IMR-90 (cell line): Measurements from ENCODE around the gene CDC45. TPM values are rescaled to one million over a fixed set of nuclear protein-coding genes. Genes with fewer than 3 reads are reported as not detected.

Source experiments
- ATAC-seq: fragments of 200-7000 bp; cut with Tn5 transposase; 2 replicates; pipeline ENCODE4 v1.9.1; 2020; ENCODE audit warnings: low read depth, mild to moderate bottlenecking, moderate library complexity
- BruUV-seq: library from RNA; stranded (reverse); fragments of 400-500 nt; replicated peaks from 2 replicates; lab custom pipeline; 2021; lab: Mats Ljungman, UMichigan
- CTCF ChIA-PET: fragments of 300-600 bp; formaldehyde crosslinking; extraction: SDS; loops from one replicate; lab custom pipeline; 2021; ENCODE audit warnings: antibody characterized with exemption; lab: Yijun Ruan, JAX
- POLR2A ChIA-PET: fragments of 300-600 bp; sonication (Branson Sonifier 250); formaldehyde crosslinking; loops from one replicate; lab custom pipeline; 2022; ENCODE audit warnings: antibody characterized with exemption; ENCODE audit not compliant: unreplicated experiment; lab: Charles Lee
- DNase-seq: peaks from one replicate; pipeline ENCODE4 v3.0.0; 2013
- H2AFZ ChIP-seq: replicated peaks from 2 replicates; pipeline ENCODE3; 2013; ENCODE audit warnings: low read length, mild to moderate bottlenecking; ENCODE audit not compliant: poor library complexity
- H2AK5ac ChIP-seq: 2 replicates; pipeline ENCODE4 v1.6.1; 2013; ENCODE audit warnings: low read depth, low read length, inconsistent platforms
- H2AK9ac ChIP-seq: replicated peaks from 2 replicates; pipeline ENCODE3; 2013; ENCODE audit warnings: mild to moderate bottlenecking, low read depth, low read length, moderate library complexity; ENCODE audit not compliant: poor library complexity
- H2BK120ac ChIP-seq: 2 replicates; pipeline ENCODE4 v1.6.1; 2013; ENCODE audit warnings: low read depth, low read length, inconsistent platforms
- H2BK15ac ChIP-seq: 3 replicates; pipeline ENCODE4 v1.6.1; 2013; ENCODE audit warnings: low read depth, low read length, inconsistent platforms
- H2BK20ac ChIP-seq: 2 replicates; pipeline ENCODE4 v1.6.1; 2013; ENCODE audit warnings: low read depth, mild to moderate bottlenecking, inconsistent platforms, low read length, moderate library complexity
- H2BK5ac ChIP-seq: 2 replicates; pipeline ENCODE4 v1.6.1; 2013; ENCODE audit warnings: mild to moderate bottlenecking, low read depth, low read length, inconsistent platforms; ENCODE audit not compliant: poor library complexity, severe bottlenecking
- H3K14ac ChIP-seq: replicated peaks from 2 replicates; pipeline ENCODE4 v1.6.1; 2013; ENCODE audit warnings: low read depth, low read length, inconsistent platforms
- H3K18ac ChIP-seq: 2 replicates; pipeline ENCODE4 v1.6.1; 2013; ENCODE audit warnings: low read depth, low read length, control low read depth
- H3K23ac ChIP-seq: 2 replicates; pipeline ENCODE4 v1.6.1; 2013; ENCODE audit warnings: low read depth, low read length, inconsistent platforms
- H3K27ac ChIP-seq: 2 replicates; pipeline ENCODE4 v1.5.1; 2013; ENCODE audit warnings: mild to moderate bottlenecking, control low read depth, low read length; ENCODE audit not compliant: insufficient read depth
- H3K27me3 ChIP-seq: 2 replicates; pipeline ENCODE4 v1.6.1; 2013; ENCODE audit warnings: low read length; ENCODE audit not compliant: control insufficient read depth, insufficient read depth
- H3K36me3 ChIP-seq: 2 replicates; pipeline ENCODE4 v1.6.1; 2013; ENCODE audit warnings: low read length, mixed read lengths; ENCODE audit not compliant: control insufficient read depth, insufficient read depth
- H3K4ac ChIP-seq: 2 replicates; pipeline ENCODE4 v1.6.1; 2013; ENCODE audit warnings: low read depth, low read length, inconsistent platforms
- H3K4me1 ChIP-seq: 2 replicates; pipeline ENCODE4 v1.6.1; 2013; ENCODE audit warnings: low read length, mixed read lengths; ENCODE audit not compliant: control insufficient read depth, insufficient read depth
- H3K4me2 ChIP-seq: 2 replicates; pipeline ENCODE4 v1.6.1; 2013; ENCODE audit warnings: low read depth, mild to moderate bottlenecking, control low read depth, low read length, moderate library complexity
- H3K4me3 ChIP-seq: 2 replicates; pipeline ENCODE4 v1.5.1; 2013; ENCODE audit warnings: low read depth, mild to moderate bottlenecking, control low read depth, low read length, moderate library complexity; ENCODE audit not compliant: insufficient read depth
- H3K56ac ChIP-seq: 2 replicates; pipeline ENCODE4 v1.6.1; 2013; ENCODE audit warnings: low read length, inconsistent platforms; ENCODE audit not compliant: insufficient read depth; ENCODE audit errors: extremely low read depth
- H3K79me1 ChIP-seq, 2 experiments: 2 replicates each; pipeline ENCODE4 v1.6.1; 2013; ENCODE audit warnings: low read length in 2 of 2, inconsistent platforms in 1 of 2, low read depth in 1 of 2
- H3K9ac ChIP-seq: 2 replicates; pipeline ENCODE4 v1.6.1; 2013; ENCODE audit warnings: low read depth, low read length, control low read depth
- H3K9me1 ChIP-seq: 2 replicates; pipeline ENCODE4 v1.6.1; 2013; ENCODE audit warnings: low read length, inconsistent platforms; ENCODE audit not compliant: insufficient read depth
- H3K9me3 ChIP-seq: 2 replicates; pipeline ENCODE4 v1.6.1; 2013; ENCODE audit warnings: low read length; ENCODE audit not compliant: control insufficient read depth, insufficient read depth
- H4K20me1 ChIP-seq: 2 replicates; pipeline ENCODE4 v1.6.1; 2013; ENCODE audit warnings: low read length, inconsistent platforms; ENCODE audit not compliant: insufficient read depth
- H4K5ac ChIP-seq: 2 replicates; pipeline ENCODE4 v1.6.1; 2013; ENCODE audit warnings: mild to moderate bottlenecking, low read depth, low read length, control low read depth
- H4K8ac ChIP-seq, 2 experiments: 2 replicates each; pipeline ENCODE4 v1.6.1; 2013; ENCODE audit warnings: low read depth in 2 of 2, low read length in 2 of 2, control low read depth in 1 of 2, inconsistent platforms in 1 of 2
- H4K91ac ChIP-seq: 2 replicates; pipeline ENCODE4 v1.6.1; 2013; ENCODE audit warnings: low read depth, low read length, inconsistent platforms; ENCODE audit not compliant: insufficient read depth
- CHD1 ChIP-seq: IDR thresholded peaks from 2 replicates; pipeline ENCODE4 v1.6.1; 2012; ENCODE audit warnings: low read depth, low read length, improper control_type of control experiment
- SMC3 ChIP-seq: fragments of 150-350 bp; IDR thresholded peaks from 2 replicates; pipeline ENCODE4 v1.6.1; 2016; ENCODE audit warnings: low read depth, mild to moderate bottlenecking, antibody characterized with exemption, low read length, moderate library complexity
- WGBS, 2 experiments: methylation state at CpG; one replicate each; pipeline versions ENCODE4 v1.1.5 to v1.1.7; 2013; ENCODE audit warnings: missing lambda C conversion rate in 2 of 2; ENCODE audit not compliant: insufficient read length in 1 of 2; ENCODE audit errors: extremely low coverage in 2 of 2; 5-methylcytosine and 5-hydroxymethylcytosine counted together
- dilution Hi-C: fragments of 300-500 bp; cut with HindIII; formaldehyde crosslinking; loops from one replicate; pipeline ENCODE4 v1.14.3; 2018; ENCODE audit warnings: low sequenced_read_pairs; ENCODE audit not compliant: unreplicated experiment
- in situ Hi-C: fragments of 300-500 bp; cut with MboI; formaldehyde crosslinking; loops from 3 replicates; pipeline ENCODE4 v1.14.3; 2019; ENCODE audit warnings: low sequenced_read_pairs, inconsistent platforms, mixed read lengths
- intact Hi-C: fragments of 100-400 bp; cut with micrococcal nuclease; formaldehyde crosslinking; loops from 2 replicates; pipeline ENCODE4 v1.10.0; 2022
- polyA plus RNA-seq, 3 experiments: library from polyadenylated mRNA; depleted of rRNA; stranded (reverse); fragments of >200 nt; gene quantifications; 2 replicates each; pipeline ENCODE4 v1.2.3, GENCODE V29; 2012; ENCODE audit warnings: low replicate concordance in 1 of 3
- total RNA-seq: library from RNA; depleted of rRNA; stranded (reverse); fragments of >200 nt; gene quantifications from 2 replicates; pipeline ENCODE4 v1.2.3, GENCODE V29; 2012
- TF ChIP-seq, protein P1 (sequence below): fragments of 150-350 bp; IDR thresholded peaks from 2 replicates; pipeline ENCODE4 v1.6.1; 2016; ENCODE audit warnings: low read depth, mild to moderate bottlenecking, low read length, moderate library complexity, borderline replicate concordance

CDC45 gene
- total and polyA plus RNA-seq, 2 of the 4 experiments (the other 2 are of a cell fraction): 22.7 to 44.6 TPM

GRCh38 chr22:19488285-19488684 lies 8.6 kb downstream of the CDC45 start:
- ChIA-PET CTCF (interaction anchor here (0.6 kb wide), 1 partner anchor 27 kb away, joined by 5 read pairs; no protein-coding TSS in a partner anchor), POLR2A (no interaction called here)
- Histone ChIP-seq H3K9me1 (0 out of 2 replicates have a peak, but pooled peaks cover 3% of the 10 kb centered on the region), H4K8ac (no peak overlapping the region), H3K4me3 (no peak overlapping the region), H3K9ac (no peak overlapping the region), H2BK15ac (no peak overlapping the region), H3K36me3 (no peaks in the 10 kb centered on the region; the same call in 1 of the 2 replicates), H3K79me1 (peaks cover 0 to 9% of the 10 kb centered on the region in 2 experiments; a peak in 2 of 4 replicates), H2AK5ac (no peak overlapping the region), H3K4me2 (no peak overlapping the region), H4K5ac (no peak overlapping the region), H3K14ac (no peak overlapping the region), H3K23ac (no peak overlapping the region), H3K56ac (no peak overlapping the region), H3K4ac (no peak overlapping the region), H3K4me1 (peaks cover 3% of the 10 kb centered on the region), H2AK9ac (no peak overlapping the region), H3K27me3 (no peaks in the 10 kb centered on the region), H3K27ac (no peak overlapping the region), H3K18ac (no peak overlapping the region), H2BK5ac (no peak overlapping the region), H2BK20ac (no peak overlapping the region), H3K9me3 (no peaks in the 10 kb centered on the region), H4K20me1 (no peaks in the 10 kb centered on the region), H4K91ac (no peak overlapping the region), H2BK120ac (no peak overlapping the region), H2AFZ (no peak overlapping the region)
- dilution Hi-C loops (no loop called here), in situ Hi-C loops (no loop called here), intact Hi-C loops (no loop called here)
- WGBS, 2 experiments: no CpG with 5 or more reads among the region's 2 CpGs
- no TSS peak for BruUV-seq
- ATAC-seq (no peak), DNase-seq (no peak)
- TF ChIP-seq CHD1: no peak
- TF ChIP-seq, protein P1, sequence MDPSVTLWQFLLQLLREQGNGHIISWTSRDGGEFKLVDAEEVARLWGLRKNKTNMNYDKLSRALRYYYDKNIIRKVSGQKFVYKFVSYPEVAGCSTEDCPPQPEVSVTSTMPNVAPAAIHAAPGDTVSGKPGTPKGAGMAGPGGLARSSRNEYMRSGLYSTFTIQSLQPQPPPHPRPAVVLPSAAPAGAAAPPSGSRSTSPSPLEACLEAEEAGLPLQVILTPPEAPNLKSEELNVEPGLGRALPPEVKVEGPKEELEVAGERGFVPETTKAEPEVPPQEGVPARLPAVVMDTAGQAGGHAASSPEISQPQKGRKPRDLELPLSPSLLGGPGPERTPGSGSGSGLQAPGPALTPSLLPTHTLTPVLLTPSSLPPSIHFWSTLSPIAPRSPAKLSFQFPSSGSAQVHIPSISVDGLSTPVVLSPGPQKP: no peak
- no peak for TF ChIP-seq SMC3
